Measurements from ENCODE around the gene HPSE2. TPM values are rescaled to one million over a fixed set of nuclear protein-coding genes. Genes with fewer than 3 reads are reported as not detected.

Gene HPSE2
- total and polyA plus RNA-seq, 2 of the 8 experiments (the other 6 are each of a cell fraction or from before 2014, with no cell fraction given): 0.41 to 0.58 TPM

DNA sequence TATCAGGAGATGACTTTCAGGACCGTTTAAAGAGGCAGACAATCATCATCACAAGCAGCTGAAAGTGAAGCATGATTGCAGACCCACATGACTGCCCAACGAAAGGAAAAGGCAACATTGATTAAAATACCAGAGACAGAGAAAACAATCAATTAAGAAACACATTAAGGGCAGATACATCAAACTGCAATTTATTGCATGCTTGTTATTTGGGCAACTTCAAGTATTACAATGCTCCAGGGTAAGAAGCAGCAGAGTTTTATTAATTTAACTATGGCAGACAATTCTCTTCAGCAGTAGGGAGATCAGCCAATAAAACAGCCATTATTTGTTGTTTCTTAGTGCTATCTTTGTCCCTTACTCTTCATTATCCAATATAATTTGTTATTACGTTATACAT lies 421.2 kb downstream of the HPSE2 start:
- TF ChIP-seq RFX5 (IDR thresholded peaks at IDR 0.05; ENCODE audit: borderline replicate concordance, low read depth, low read length) (no peak), PHF8 (conservative IDR thresholded peaks at IDR 0.05; ENCODE audit: low read depth, low read length) (no peak), KDM1A (IDR thresholded peaks at IDR 0.05; ENCODE audit: borderline replicate concordance, low read length) (no peak), SP1 (IDR thresholded peaks at IDR 0.05; ENCODE audit: low read depth, low read length) (no peak), CHD2 (IDR thresholded peaks at IDR 0.05; ENCODE audit: low read length) (no peak), KDM5A (IDR thresholded peaks at IDR 0.05; ENCODE audit: low read length) (no peak), SIRT6 (IDR thresholded peaks at IDR 0.05; ENCODE audit: low read length) (no peak), HDAC2 (IDR thresholded peaks at IDR 0.05; ENCODE audit: borderline replicate concordance in 1 of 2, low read depth in 2 of 2, low read length in 2 of 2) (no peak)
- TF ChIP-seq, protein P1, sequence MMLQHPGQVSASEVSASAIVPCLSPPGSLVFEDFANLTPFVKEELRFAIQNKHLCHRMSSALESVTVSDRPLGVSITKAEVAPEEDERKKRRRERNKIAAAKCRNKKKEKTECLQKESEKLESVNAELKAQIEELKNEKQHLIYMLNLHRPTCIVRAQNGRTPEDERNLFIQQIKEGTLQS (IDR thresholded peaks at IDR 0.05; ENCODE audit: insufficient read depth, low read depth, low read length): no peak
- Histone ChIP-seq H2AFZ (ENCODE audit: low read length) (no peak overlapping the region), H3K27me3 (replicated peaks in 1 of 4; ENCODE audit: control insufficient read depth in 3 of 4, extremely low read depth in 1 of 4, insufficient read depth in 3 of 4, low read length in 3 of 4) (no peaks in the 10 kb centered on the region), H2BK5ac (ENCODE audit: low read depth, low read length) (no peak overlapping the region), H2BK20ac (ENCODE audit: low read length) (no peak overlapping the region), H2AK5ac (ENCODE audit: low read depth, low read length) (no peak overlapping the region), H2BK15ac (ENCODE audit: low read length) (no peak overlapping the region), H3K9ac (replicated peaks in 1 of 4; ENCODE audit: extremely low read depth in 1 of 4, low read depth in 3 of 4, low read length in 3 of 4) (no peak overlapping the region), H3K36me3 (ENCODE audit: control insufficient read depth in 2 of 4, insufficient read depth in 4 of 4, low read length in 3 of 4) (no peaks in the 10 kb centered on the region), H3K4me2 (ENCODE audit: insufficient read depth in 1 of 2, low read depth in 2 of 2, low read length in 2 of 2) (no peak overlapping the region), H3K56ac (replicated peaks; ENCODE audit: insufficient read length, low read depth, low read length) (no peak overlapping the region), H3K4me3 (ENCODE audit: extremely low read depth in 1 of 4, insufficient read depth in 2 of 4, low read depth in 3 of 4, low read length in 4 of 4) (no peak overlapping the region), H4K5ac (ENCODE audit: insufficient read length, low read depth, low read length) (no peak overlapping the region), H4K91ac (replicated peaks; ENCODE audit: insufficient read length, low read length) (no peak overlapping the region), H3K79me1 (ENCODE audit: low read depth, low read length) (no peaks in the 10 kb centered on the region), H3K18ac (ENCODE audit: extremely low read depth, low read length) (no peak overlapping the region), H3K27ac (ENCODE audit: low read depth, low read length) (no peak overlapping the region), H3K4me1 (replicated peaks in 1 of 4; ENCODE audit: control insufficient read depth in 3 of 4, insufficient read depth in 4 of 4, low read length in 3 of 4) (peaks cover 0 to 4% (median 0%) of the 10 kb centered on the region in 4 experiments; a peak in 1 of 7 replicates), H3K23me2 (ENCODE audit: low read depth, low read length) (no peaks in the 10 kb centered on the region), H3K9me3 (ENCODE audit: insufficient read depth in 2 of 2, low read depth in 1 of 2, low read length in 1 of 2) (no peaks in the 10 kb centered on the region), H2BK12ac (ENCODE audit: low read depth, low read length) (no peak overlapping the region), H3K4ac (replicated peaks; ENCODE audit: insufficient read length, low read depth, low read length) (no peak overlapping the region), H3K23ac (ENCODE audit: insufficient read length) (no peak overlapping the region), H3K79me2 (ENCODE audit: control insufficient read depth in 1 of 2, insufficient read depth in 2 of 2, low read length in 2 of 2) (no peaks in the 10 kb centered on the region), H2BK120ac (replicated peaks; ENCODE audit: low read depth, low read length) (no peak overlapping the region), H3K14ac (ENCODE audit: insufficient read length) (no peak overlapping the region), H4K8ac (ENCODE audit: extremely low read depth, insufficient read depth, low read length) (no peak overlapping the region), H4K20me1 (replicated peaks in 1 of 2; ENCODE audit: control insufficient read depth in 1 of 2, insufficient read depth in 2 of 2, low read length in 2 of 2) (no peaks in the 10 kb centered on the region)
- no peak for DNase-seq (ENCODE audit: low read depth in 1 of 2, low spot score in 2 of 2)
- ChIA-PET CTCF (ENCODE audit: partially characterized antibody) (interaction anchor here (0.7 kb wide), 1 partner anchor 8 kb away, joined by 3 read pairs; no protein-coding TSS in a partner anchor), POLR2A (ENCODE audit: partially characterized antibody) (no interaction called here)
- WGBS, 2 experiments (ENCODE audit: extremely low coverage in 1 of 2, insufficient coverage in 1 of 2, insufficient read length in 1 of 2, insufficient replicate concordance in 2 of 2, low coverage in 1 of 2, low lambda C conversion rate in 2 of 2, missing lambda C conversion rate in 1 of 2): 32% methylated on average over 3 of the region's 3 CpGs; no CpG with 5 or more reads in 1 of the 2 experiments
- FAIRE-seq: no peak

Measured in H1 (cell line).